ENCODE results near the gene KATNAL2. TPM values are rescaled to one million over a fixed set of nuclear protein-coding genes. Genes with fewer than 3 reads are reported as not detected.

Gene KATNAL2
- total and polyA plus RNA-seq, 4 donors, result 1.5 to 8.0 (median 4.1) TPM

DNA sequence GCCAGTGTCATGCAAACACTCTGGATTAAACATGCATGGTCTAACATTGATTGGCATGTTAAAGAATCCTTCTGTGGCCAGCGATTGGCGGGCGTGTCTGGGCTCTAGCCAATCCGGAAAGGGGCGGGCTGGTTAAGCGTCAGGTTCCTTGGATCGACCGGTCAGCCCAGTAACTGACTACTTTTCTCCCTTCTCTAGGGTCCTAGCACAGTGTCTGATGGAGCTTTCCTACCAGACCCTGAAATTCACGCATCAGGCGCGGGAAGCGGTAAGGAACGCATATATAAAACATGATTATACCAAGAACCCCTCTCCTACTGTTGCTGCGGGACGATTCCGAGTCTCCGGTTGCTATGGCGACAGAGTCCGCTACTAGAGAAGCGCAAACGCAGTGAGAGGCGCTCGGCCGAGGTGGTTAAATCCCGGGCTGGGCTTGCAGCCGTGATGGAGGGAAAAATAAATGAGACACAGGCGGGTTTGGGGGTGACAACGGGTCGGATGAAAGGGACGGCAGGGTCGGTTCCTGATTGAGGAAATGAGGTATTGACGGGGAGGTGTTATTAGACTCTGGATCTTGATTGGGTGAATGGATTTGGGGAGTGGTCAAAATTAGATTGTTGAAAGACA is 29.4 kb downstream of the KATNAL2 start:
- H3K27ac ChIP-seq (ENCODE audit: low read depth in 1 of 2, low read length in 1 of 2), result no peak overlapping the region
- 0 to 1% methylated on average over 32 of the region's 32 CpGs for WGBS, 2 donors
- H3K4me1 ChIP-seq (ENCODE audit: control insufficient read depth in 5 of 5, insufficient read depth in 5 of 5, low read length in 5 of 5), result peaks cover 0 to 4% (median 0%) of the 10 kb centered on the region in 5 donors
- H3K27me3 ChIP-seq (ENCODE audit: control insufficient read depth in 3 of 3, insufficient read depth in 3 of 3, low read length in 2 of 3), result no peaks in the 10 kb centered on the region
- peak overlapping the region; percentile 4 to 63 for H3K9ac ChIP-seq (ENCODE audit: insufficient read depth in 1 of 2, low read length in 2 of 2)
- ATAC-seq (ENCODE audit: insufficient read depth, low FRiP score), result peak; percentile 87
- H3K36me3 ChIP-seq (ENCODE audit: control insufficient read depth in 4 of 4, insufficient read depth in 4 of 4, low read length in 4 of 4), result no peaks in the 10 kb centered on the region
- TF ChIP-seq, protein P1, sequence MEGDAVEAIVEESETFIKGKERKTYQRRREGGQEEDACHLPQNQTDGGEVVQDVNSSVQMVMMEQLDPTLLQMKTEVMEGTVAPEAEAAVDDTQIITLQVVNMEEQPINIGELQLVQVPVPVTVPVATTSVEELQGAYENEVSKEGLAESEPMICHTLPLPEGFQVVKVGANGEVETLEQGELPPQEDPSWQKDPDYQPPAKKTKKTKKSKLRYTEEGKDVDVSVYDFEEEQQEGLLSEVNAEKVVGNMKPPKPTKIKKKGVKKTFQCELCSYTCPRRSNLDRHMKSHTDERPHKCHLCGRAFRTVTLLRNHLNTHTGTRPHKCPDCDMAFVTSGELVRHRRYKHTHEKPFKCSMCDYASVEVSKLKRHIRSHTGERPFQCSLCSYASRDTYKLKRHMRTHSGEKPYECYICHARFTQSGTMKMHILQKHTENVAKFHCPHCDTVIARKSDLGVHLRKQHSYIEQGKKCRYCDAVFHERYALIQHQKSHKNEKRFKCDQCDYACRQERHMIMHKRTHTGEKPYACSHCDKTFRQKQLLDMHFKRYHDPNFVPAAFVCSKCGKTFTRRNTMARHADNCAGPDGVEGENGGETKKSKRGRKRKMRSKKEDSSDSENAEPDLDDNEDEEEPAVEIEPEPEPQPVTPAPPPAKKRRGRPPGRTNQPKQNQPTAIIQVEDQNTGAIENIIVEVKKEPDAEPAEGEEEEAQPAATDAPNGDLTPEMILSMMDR (IDR thresholded peaks at IDR 0.05; ENCODE audit: control extremely low read depth, extremely low read depth), result no peak
- H3K4me3 ChIP-seq, result peak overlapping the region; percentile 36
- peak; percentile 90 to 91 (median 90) for DNase-seq
- peaks cover 0 to 2% (median 0%) of the 10 kb centered on the region in 4 donors for H3K9me3 ChIP-seq (ENCODE audit: control insufficient read depth in 4 of 4, insufficient read depth in 3 of 4, low read length in 3 of 4)

DNA sequence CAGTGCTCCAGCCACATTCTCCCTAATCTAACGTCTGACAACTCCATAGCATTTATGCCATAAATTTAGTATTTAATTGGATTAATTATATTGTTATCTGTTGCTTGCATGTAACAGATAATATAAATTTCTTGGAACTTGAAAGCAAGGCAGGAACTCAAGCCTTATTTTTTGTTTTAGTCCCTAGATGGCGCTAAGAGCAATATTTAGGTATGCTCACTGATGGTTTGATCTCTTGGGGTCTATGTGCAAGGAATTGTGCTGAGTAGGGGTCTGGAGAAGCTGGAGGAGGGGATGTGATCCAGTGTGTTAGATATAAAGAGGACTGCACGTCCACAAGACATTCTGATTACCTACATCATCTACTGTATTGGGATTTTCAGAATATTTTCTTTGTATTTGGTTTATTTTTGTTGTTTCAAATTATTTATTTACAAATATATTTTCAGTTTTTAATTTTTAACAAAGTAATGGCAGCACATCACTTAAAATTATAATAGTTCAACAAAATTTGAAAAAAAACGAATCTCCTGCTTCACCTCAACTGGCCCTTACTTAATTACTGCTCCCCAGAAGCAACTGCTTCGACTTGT is 32.8 kb downstream of the KATNAL2 start:
- H3K4me1 ChIP-seq (ENCODE audit: control insufficient read depth in 5 of 5, insufficient read depth in 5 of 5, low read length in 5 of 5), result peaks cover 0 to 4% (median 0%) of the 10 kb centered on the region in 5 donors
- TF ChIP-seq, protein P1 (IDR thresholded peaks at IDR 0.05; ENCODE audit: control extremely low read depth, extremely low read depth), result no peak
- DNase-seq (no peak), ATAC-seq (ENCODE audit: insufficient read depth, low FRiP score) (no peak)
- H3K9me3 ChIP-seq (ENCODE audit: control insufficient read depth in 4 of 4, insufficient read depth in 3 of 4, low read length in 3 of 4), result peaks cover 0 to 2% (median 0%) of the 10 kb centered on the region in 4 donors
- no peak overlapping the region for H3K27ac ChIP-seq (ENCODE audit: low read depth in 1 of 2, low read length in 1 of 2)
- no peak overlapping the region for H3K9ac ChIP-seq (ENCODE audit: insufficient read depth in 1 of 2, low read length in 2 of 2)
- WGBS, 2 donors, result 63 to 73% methylated on average over 5 of the region's 5 CpGs
- H3K36me3 ChIP-seq (ENCODE audit: control insufficient read depth in 4 of 4, insufficient read depth in 4 of 4, low read length in 4 of 4), result no peaks in the 10 kb centered on the region
- no peaks in the 10 kb centered on the region for H3K27me3 ChIP-seq (ENCODE audit: control insufficient read depth in 3 of 3, insufficient read depth in 3 of 3, low read length in 2 of 3)
- H3K4me3 ChIP-seq, result no peak overlapping the region

DNA sequence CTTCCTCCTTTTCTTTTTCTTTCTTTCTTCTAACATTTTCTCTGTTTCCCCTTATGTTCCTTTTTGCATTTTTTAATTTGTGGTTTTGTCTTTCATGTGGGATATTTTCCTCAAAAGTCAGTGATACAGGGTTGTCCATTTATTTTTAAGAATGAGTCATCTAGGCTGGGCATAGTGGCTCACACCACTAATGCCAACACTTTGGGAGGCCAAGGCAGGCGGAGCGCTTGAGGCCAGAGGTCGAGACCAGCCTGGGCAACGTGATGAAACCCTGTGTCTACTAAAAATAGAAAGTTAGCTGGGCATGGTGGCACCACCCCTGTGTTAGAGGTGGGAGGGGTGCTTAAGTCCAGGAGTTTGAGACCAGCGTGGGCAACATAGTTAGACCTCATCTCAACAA is 35.8 kb downstream of the KATNAL2 start:
- Histone ChIP-seq H3K27ac (ENCODE audit: low read depth in 1 of 2, low read length in 1 of 2) (no peak overlapping the region), H3K27me3 (ENCODE audit: control insufficient read depth in 3 of 3, insufficient read depth in 3 of 3, low read length in 2 of 3) (no peaks in the 10 kb centered on the region), H3K36me3 (ENCODE audit: control insufficient read depth in 4 of 4, insufficient read depth in 4 of 4, low read length in 4 of 4) (no peaks in the 10 kb centered on the region), H3K4me1 (ENCODE audit: control insufficient read depth in 5 of 5, insufficient read depth in 5 of 5, low read length in 5 of 5) (no peaks in the 10 kb centered on the region), H3K4me3 (no peak overlapping the region), H3K9ac (ENCODE audit: insufficient read depth in 1 of 2, low read length in 2 of 2) (no peak overlapping the region), H3K9me3 (ENCODE audit: control insufficient read depth in 4 of 4, insufficient read depth in 3 of 4, low read length in 3 of 4) (no peaks in the 10 kb centered on the region)
- DNase-seq (no peak), ATAC-seq (ENCODE audit: insufficient read depth, low FRiP score) (no peak)
- TF ChIP-seq, protein P1 (IDR thresholded peaks at IDR 0.05; ENCODE audit: control extremely low read depth, extremely low read depth), result no peak
- WGBS, 2 donors, result 59 to 71% methylated on average over 5 of the region's 5 CpGs

All from lung (tissue), 12 donors.